Measurements from ENCODE around the gene DCHS2. TPM values are rescaled to one million over a fixed set of nuclear protein-coding genes. Genes with fewer than 3 reads are reported as not detected.

Gene DCHS2
- total and polyA plus RNA-seq, 10 of the 15 experiments (the other 5 are each of a cell fraction or from before 2014, with no cell fraction given), result 0.01 to 0.31 (median 0.06) TPM; not detected in 3

GRCh38 chr4:154462081-154462810 lies 29.4 kb downstream of the DCHS2 start:
- DNase-seq (ENCODE audit: low read depth, low spot score) (no peak), FAIRE-seq (no peak), ATAC-seq (no peak)
- H3K4me3 ChIP-seq, result no peak overlapping the region
- H3K27ac ChIP-seq (ENCODE audit: control insufficient read depth, insufficient read depth), result no peak overlapping the region
- in situ Hi-C loops (cut with MboI), result no loop called here
- ChIA-PET RAD21 (ENCODE audit: unreplicated experiment) (no interaction called here), CTCF (interaction anchor here (1.2 kb wide), 1 partner anchor 21 kb away, joined by 3 read pairs; no protein-coding TSS in a partner anchor), SMC1A (ENCODE audit: uncharacterized antibody, unreplicated experiment) (interaction anchor here (0.7 to 1.0 kb wide), 2 partner anchors 14 to 44 kb away, joined by 3 read pairs; no protein-coding TSS in a partner anchor), POLR2A (no interaction called here)
- no peaks in the 10 kb centered on the region for H3K4me1 ChIP-seq (ENCODE audit: control insufficient read depth, insufficient read depth, low read length)
- intact Hi-C loops (cut with micrococcal nuclease; ENCODE audit: unreplicated experiment), result no loop called here
- H3K79me2 ChIP-seq (ENCODE audit: control insufficient read depth, insufficient read depth, low read length), result no peaks in the 10 kb centered on the region
- TF ChIP-seq YBX1 (IDR thresholded peaks at IDR 0.05) (no peak), STAT1 (conservative IDR thresholded peaks at IDR 0.05) (no peak), BCLAF1 (IDR thresholded peaks at IDR 0.05) (no peak), IKZF2 (IDR thresholded peaks at IDR 0.05) (no peak), MTA2 (IDR thresholded peaks at IDR 0.05; ENCODE audit: low read depth) (no peak), FOS (IDR thresholded peaks at IDR 0.05; ENCODE audit: borderline replicate concordance, extremely low read depth, insufficient read length) (no peak), RUNX3 (IDR thresholded peaks at IDR 0.05; ENCODE audit: low read length) (no peak), RCOR1 (conservative IDR thresholded peaks at IDR 0.05; ENCODE audit: low read depth, low read length) (no peak), BCL11A (IDR thresholded peaks at IDR 0.05; ENCODE audit: low read depth, low read length) (no peak), USF2 (IDR thresholded peaks at IDR 0.05; ENCODE audit: borderline replicate concordance, low read depth, low read length) (no peak), MAX (IDR thresholded peaks at IDR 0.05; ENCODE audit: low read depth, low read length) (no peak), MXI1 (IDR thresholded peaks at IDR 0.05; ENCODE audit: low read depth, low read length) (no peak), BRCA1 (IDR thresholded peaks at IDR 0.05; ENCODE audit: low read depth, low read length) (no peak), KLF5 (IDR thresholded peaks at IDR 0.05; ENCODE audit: partially characterized antibody) (no peak), CBFB (IDR thresholded peaks at IDR 0.05; ENCODE audit: low read depth) (no peak), MTA3 (IDR thresholded peaks at IDR 0.05; ENCODE audit: borderline replicate concordance, low read length) (no peak), PAX5 (IDR thresholded peaks at IDR 0.05; ENCODE audit: borderline replicate concordance, low read depth, low read length) (no peak)
- no peaks in the 10 kb centered on the region; a peak in 1 of 4 replicates for H3K27me3 ChIP-seq (replicated peaks in 1 of 2; ENCODE audit: control insufficient read depth in 2 of 2, insufficient read depth in 2 of 2, low read length in 1 of 2)
- H3K9me3 ChIP-seq (replicated peaks; ENCODE audit: control insufficient read depth, insufficient read depth, low read length), result no peaks in the 10 kb centered on the region
- no peak overlapping the region for H2AFZ ChIP-seq (ENCODE audit: control insufficient read depth, low read depth, low read length)
- H3K9ac ChIP-seq (ENCODE audit: control insufficient read depth, insufficient read depth, low read length), result no peak overlapping the region
- 39% methylated on average over 3 of the region's 3 CpGs for WGBS (ENCODE audit: insufficient coverage, insufficient replicate concordance, low lambda C conversion rate, missing lambda C conversion rate)
- H3K36me3 ChIP-seq (ENCODE audit: control insufficient read depth in 2 of 2, insufficient read depth in 2 of 2, low read length in 1 of 2), result no peaks in the 10 kb centered on the region
- H3K4me2 ChIP-seq (ENCODE audit: control insufficient read depth, insufficient read depth), result no peak overlapping the region
- H4K20me1 ChIP-seq (ENCODE audit: control insufficient read depth, insufficient read depth), result no peaks in the 10 kb centered on the region
- no TSS peak for BruUV-seq (replicated peaks)

Data from GM12878 (cell line).